Common myeloid progenitor, CD34-positive (primary cell): ENCODE measurements around the gene SART1.

Experiments
- CTCF ChIA-PET: fragments of 350-600 bp; sonication (Branson Sonifier 250); formaldehyde crosslinking; loops from one replicate; lab custom pipeline; 2021; ENCODE audit warnings: antibody characterized with exemption; lab: Charles Lee
- POLR2A ChIA-PET: fragments of 350-600 bp; sonication (Branson Sonifier 250); formaldehyde crosslinking; loops from one replicate; lab custom pipeline; 2021; ENCODE audit warnings: antibody characterized with exemption; lab: Charles Lee
- DNase-seq, 3 donors: peaks; one replicate each; pipeline versions ENCODE4 v3.0.0 to v3.0.0-alpha.2; 2013
- H3K27ac ChIP-seq, 2 experiments: 1 replicate in 1 of 2; 2 replicates in 1 of 2; pipeline ENCODE4 v1.7.0; 2013; ENCODE audit warnings: inconsistent platforms in 2 of 2, low read length in 2 of 2, mild to moderate bottlenecking in 2 of 2, low read depth in 1 of 2, moderate library complexity in 1 of 2; ENCODE audit not compliant: severe bottlenecking in 2 of 2, insufficient read depth in 1 of 2, poor library complexity in 1 of 2
- H3K27me3 ChIP-seq, 5 experiments: replicated peaks in 2 of 5; 1 replicate in 3 of 5; 2 replicates in 2 of 5; pipeline versions ENCODE4 v1.6.1 to v1.7.0; 2013; ENCODE audit warnings: low read length in 4 of 5, mild to moderate bottlenecking in 2 of 5, moderate library complexity in 2 of 5, inconsistent platforms in 1 of 5; ENCODE audit not compliant: insufficient read depth in 5 of 5, control insufficient read depth in 4 of 5
- H3K36me3 ChIP-seq, 4 experiments: 1 replicate in 2 of 4; 2 replicates in 2 of 4; pipeline versions ENCODE4 v1.6.1 to v1.7.0; 2013; ENCODE audit warnings: low read length in 3 of 4, control low read depth in 1 of 4, mild to moderate bottlenecking in 1 of 4; ENCODE audit not compliant: control insufficient read depth in 4 of 4, insufficient read depth in 4 of 4
- H3K4me1 ChIP-seq, 4 experiments: 1 replicate in 3 of 4; 2 replicates in 1 of 4; pipeline versions ENCODE4 v1.6.1 to v1.7.1; 2013; ENCODE audit warnings: low read length in 3 of 4, mild to moderate bottlenecking in 3 of 4, control low read depth in 1 of 4, inconsistent platforms in 1 of 4, moderate library complexity in 1 of 4; ENCODE audit not compliant: control insufficient read depth in 4 of 4, insufficient read depth in 4 of 4; ENCODE audit errors: control extremely low read depth in 1 of 4
- H3K4me3 ChIP-seq, 7 experiments: 1 replicate in 4 of 7; 2 replicates in 3 of 7; pipeline versions ENCODE4 v1.5.1 to v1.7.0; 2013; ENCODE audit warnings: mild to moderate bottlenecking in 7 of 7, low read length in 6 of 7, moderate library complexity in 6 of 7, inconsistent platforms in 2 of 7, low read depth in 2 of 7, control low read depth in 1 of 7; ENCODE audit not compliant: insufficient read depth in 4 of 7, control insufficient read depth in 1 of 7; ENCODE audit errors: extremely low read depth in 1 of 7
- H3K9me3 ChIP-seq, 5 experiments: 1 replicate in 4 of 5; 2 replicates in 1 of 5; pipeline versions ENCODE4 v1.6.1 to v1.7.1; 2013; ENCODE audit warnings: low read length in 4 of 5, mild to moderate bottlenecking in 2 of 5, inconsistent platforms in 1 of 5, low read depth in 1 of 5, moderate library complexity in 1 of 5; ENCODE audit not compliant: control insufficient read depth in 4 of 5, insufficient read depth in 2 of 5; ENCODE audit errors: control extremely low read depth in 1 of 5
- WGBS: methylation state at CpG from one replicate; pipeline ENCODE4 v1.1.5; 2013; ENCODE audit not compliant: insufficient coverage; 5-methylcytosine and 5-hydroxymethylcytosine counted together

The SART1 gene

DNA sequence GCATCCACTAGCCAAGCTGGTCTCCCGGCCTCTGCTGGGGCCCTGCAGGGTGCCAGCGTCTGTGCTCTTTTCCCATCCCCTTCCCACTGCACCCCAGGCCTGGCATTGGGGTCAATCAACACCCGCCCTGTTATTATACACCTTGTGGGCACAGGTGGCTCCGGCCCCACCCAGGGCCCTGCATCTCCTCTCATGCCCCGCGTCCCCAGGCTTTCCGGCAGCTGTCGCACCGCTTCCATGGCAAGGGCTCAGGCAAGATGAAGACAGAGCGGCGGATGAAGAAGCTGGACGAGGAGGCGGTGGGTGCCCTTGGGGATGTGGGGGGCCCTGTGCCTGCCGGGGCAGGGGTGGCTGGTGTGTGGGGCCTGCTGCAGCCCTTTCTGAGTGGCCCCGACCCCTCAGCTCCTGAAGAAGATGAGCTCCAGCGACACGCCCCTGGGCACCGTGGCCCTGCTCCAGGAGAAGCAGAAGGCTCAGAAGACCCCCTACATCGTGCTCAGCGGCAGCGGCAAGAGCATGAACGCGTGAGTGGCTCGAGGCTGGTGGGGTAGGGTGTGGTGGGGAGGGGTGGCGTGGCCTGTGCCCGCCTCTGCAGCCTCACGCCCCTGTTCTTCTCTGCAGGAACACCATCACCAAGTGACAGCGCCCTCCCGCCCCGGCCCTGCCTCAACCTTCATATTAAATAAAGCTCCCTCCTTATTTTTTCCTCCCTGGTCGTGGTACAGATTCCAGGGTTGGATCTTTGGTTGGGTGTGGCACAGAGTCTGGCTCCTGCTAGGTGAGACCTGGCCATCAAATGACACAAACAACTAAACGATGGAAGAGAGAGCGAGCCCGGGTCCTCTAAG, 17.1 kb downstream of the SART1 start:
- Histone ChIP-seq H3K4me3 (no peak overlapping the region), H3K27me3 (no peaks in the 10 kb centered on the region), H3K36me3 (peaks cover 6 to 48% (median 33%) of the 10 kb centered on the region in 4 experiments), H3K4me1 (no peaks in the 10 kb centered on the region), H3K9me3 (no peaks in the 10 kb centered on the region), H3K27ac (no peak overlapping the region)
- ChIA-PET POLR2A (no interaction called here), CTCF (interaction anchor here (1.9 kb wide), 1 partner anchor 87 kb away, joined by 7 read pairs; the partner anchor contains the start of gene CCDC85B)
- DNase-seq, result no peak
- 97% methylated on average over 17 of the region's 34 CpGs for WGBS

DNA sequence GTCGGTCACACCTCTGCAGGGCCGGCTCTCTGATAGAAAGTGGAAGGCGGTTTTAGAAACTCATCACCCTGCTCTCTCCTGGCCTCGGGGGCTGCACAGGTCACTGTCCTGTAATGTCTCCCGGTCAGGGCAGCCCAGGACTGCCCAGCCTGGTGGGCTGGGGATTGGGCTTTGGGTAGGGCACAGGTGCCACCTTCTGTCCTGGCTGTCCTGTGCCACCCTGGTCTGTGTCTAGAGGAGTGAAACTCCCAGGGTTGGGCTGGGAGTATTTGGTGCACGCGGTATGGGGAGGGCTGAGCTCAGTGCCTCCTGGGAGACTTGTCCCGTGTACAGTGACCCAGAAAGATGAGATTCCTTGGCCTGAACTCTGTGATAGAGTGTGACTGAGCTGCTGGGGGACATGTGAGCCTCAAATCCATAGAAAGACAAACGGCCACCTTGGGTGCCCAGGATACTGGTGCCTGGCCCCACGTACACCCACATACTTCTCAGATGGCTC, 17.8 kb downstream of the SART1 start:
- CTCF ChIA-PET, result interaction anchor here (1.1 to 1.9 kb wide), 2 partner anchors 88 to 95 kb away, joined by 5 to 7 read pairs; partner anchors contain the start of gene CCDC85B
- Histone ChIP-seq H3K9me3 (no peaks in the 10 kb centered on the region), H3K36me3 (peaks cover 6 to 46% (median 31%) of the 10 kb centered on the region in 4 experiments), H3K4me1 (no peaks in the 10 kb centered on the region), H3K27me3 (no peaks in the 10 kb centered on the region), H3K27ac (no peak overlapping the region), H3K4me3 (no peak overlapping the region)
- POLR2A ChIA-PET, result no interaction called here
- 91% methylated on average over 7 of the region's 10 CpGs for WGBS
- DNase-seq, result no peak

DNA sequence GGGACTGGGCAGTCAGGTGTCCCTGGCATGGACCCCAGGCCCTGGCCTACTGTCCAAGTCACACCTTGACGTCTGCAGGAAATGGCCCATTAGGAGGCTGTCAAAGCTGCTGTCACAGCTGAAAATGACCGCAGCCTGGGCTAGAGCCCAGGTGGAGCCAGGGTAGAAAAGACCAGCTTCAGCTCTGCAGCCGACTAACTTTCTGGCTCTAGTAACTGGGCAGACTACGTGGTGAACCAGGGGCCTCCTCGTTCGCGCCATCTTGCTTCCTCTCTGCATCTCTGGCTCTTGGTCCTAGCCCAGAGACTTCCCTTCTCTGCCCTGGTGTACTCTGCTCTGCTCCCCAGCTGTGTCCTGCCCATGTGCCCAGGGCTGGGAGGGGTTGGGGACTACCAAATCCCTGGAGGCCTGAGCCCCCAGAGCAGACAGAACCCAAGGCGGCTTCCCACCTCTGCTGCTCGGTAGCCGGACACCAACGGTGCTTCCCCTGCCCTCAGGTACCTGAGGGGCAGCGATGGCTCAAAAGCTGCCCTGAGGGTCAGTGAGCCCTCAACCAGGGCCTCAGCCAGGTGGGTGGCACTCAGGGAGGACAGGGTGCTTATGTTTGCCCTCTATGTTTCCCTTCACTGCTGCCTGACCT, 19.7 kb downstream of the SART1 start:
- no peaks in the 10 kb centered on the region for H3K27me3 ChIP-seq
- ChIA-PET CTCF (interaction anchor here (1.0 kb wide), 1 partner anchor 9 kb away, joined by 3 read pairs; no protein-coding TSS in a partner anchor), POLR2A (interaction anchor here (1.0 kb wide), 1 partner anchor 9 kb away, joined by 4 read pairs; no protein-coding TSS in a partner anchor)
- H3K9me3 ChIP-seq, result no peaks in the 10 kb centered on the region
- no peak for DNase-seq
- H3K36me3 ChIP-seq, result peaks cover 2 to 39% (median 24%) of the 10 kb centered on the region in 4 experiments
- 88% methylated on average over 9 of the region's 12 CpGs for WGBS
- no peak overlapping the region for H3K4me3 ChIP-seq
- no peak overlapping the region for H3K27ac ChIP-seq
- no peaks in the 10 kb centered on the region for H3K4me1 ChIP-seq

DNA sequence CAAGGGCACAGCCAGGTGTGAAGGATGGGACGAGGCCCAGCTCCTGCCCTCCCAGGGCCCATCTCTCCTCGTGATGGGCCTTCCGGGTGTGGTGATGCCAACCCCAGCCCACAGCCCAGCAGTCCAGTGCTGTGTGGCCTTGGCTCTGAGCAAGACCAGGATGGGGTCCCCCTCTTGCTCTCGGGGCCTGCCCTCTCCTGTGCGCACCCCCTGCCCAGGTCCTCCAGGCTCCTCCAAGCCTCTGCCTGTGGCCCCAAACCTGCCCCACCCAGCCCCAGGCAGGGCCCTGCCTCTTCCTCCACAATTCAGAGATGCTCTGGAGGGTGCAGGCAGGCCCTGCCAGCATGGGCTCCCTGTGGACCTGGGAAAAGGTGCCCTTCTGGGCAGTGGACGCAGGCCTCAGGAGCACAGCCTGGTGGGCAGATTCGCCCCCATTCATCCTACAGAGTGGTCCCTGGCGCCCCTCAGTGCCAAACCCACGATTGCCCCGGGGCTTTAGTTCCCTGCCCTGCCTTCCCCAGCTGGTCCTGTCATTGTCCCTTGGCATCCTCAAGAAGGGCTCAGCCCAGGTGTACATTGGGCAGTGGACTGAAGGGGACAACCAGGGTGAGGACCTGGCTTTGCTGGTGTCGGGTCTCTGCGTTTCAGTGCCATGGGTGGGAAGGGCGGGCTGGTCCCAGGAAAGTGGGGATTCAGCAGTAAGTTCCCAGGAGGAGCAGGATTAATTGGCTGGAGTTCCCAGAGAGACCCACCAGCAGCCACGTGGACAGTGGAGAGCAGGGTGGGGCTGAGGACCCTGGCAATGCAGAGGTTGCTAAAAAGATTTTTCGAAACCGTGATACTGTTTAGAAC, 20.7 kb downstream of the SART1 start:
- Histone ChIP-seq H3K27me3 (no peaks in the 10 kb centered on the region), H3K36me3 (peaks cover 0 to 29% (median 16%) of the 10 kb centered on the region in 4 experiments), H3K4me1 (no peaks in the 10 kb centered on the region), H3K27ac (no peak overlapping the region), H3K9me3 (no peaks in the 10 kb centered on the region), H3K4me3 (no peak overlapping the region)
- no peak for DNase-seq
- POLR2A ChIA-PET, result interaction anchor here (0.6 kb wide), 2 partner anchors 54 to 86 kb away, joined by 3 to 4 read pairs; no protein-coding TSS in a partner anchor
- CTCF ChIA-PET, result interaction anchor here (0.6 to 6.8 kb wide), 3 partner anchors 41 to 95 kb away, joined by 3 to 86 read pairs (median 4); partner anchors contain the start of genes CCDC85B, FIBP and FOSL1
- 84% methylated on average over 14 of the region's 16 CpGs for WGBS

DNA sequence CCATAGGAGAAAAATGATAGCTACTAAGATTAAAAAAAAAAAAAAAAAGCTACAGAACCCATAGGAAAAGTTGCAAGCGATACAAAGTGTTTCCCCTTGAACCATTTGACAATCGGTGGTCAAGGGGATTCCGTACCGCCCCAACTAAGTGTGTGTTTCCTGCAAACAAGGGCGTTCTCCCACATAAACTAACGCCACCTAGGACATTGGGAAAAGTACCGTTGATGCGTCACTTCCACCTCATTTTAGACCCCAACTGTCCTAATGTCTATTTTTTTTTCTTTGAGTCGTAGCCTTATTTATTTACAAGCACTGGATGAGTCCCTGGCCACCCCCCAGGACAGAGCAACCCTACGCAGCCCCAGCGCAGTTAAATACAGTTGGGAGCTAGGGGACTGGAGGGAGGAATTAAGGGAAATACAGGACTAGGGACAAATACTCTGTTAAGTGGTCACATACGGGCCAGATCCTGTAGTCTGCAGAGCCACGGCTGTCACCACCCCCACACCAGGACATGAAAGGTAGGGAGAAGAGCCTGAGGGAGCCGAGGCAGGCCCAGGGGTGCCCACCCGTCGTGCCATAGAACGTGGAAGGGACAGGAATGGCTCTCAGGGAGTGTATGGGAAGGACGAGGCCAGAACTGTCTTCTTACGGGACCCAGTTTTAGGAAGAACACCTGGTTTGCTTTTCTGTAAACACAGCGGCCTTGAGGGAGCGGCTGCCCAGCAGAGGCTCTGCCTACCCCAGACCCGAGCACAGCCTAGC, 21.5 kb downstream of the SART1 start:
- CTCF ChIA-PET, result interaction anchor here (0.6 to 6.8 kb wide), 6 partner anchors 11 to 203 kb away, joined by 3 to 86 read pairs (median 4); partner anchors contain the start of genes CCDC85B, FIBP and FOSL1

DNA sequence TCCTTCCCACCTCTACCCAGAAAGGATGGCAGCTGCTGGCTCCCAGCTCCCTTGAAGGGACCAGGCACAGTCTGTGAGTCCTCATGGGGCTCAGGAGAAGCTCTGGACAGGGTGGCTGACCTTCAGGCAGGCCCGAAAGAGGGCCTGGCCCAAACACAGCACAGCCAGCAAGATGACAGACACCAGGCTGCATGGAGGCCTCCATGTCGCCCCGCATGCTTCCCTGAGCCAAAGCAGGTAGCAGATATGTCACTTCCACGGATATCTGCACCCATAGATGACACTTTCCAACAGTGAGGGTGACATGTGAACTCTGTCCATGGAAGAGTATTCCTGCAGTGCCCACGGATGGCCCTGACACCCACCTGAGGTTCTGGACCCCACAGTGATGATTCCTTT, 22.1 kb downstream of the SART1 start:
- ChIA-PET POLR2A (no interaction called here), CTCF (interaction anchor here (0.6 to 6.8 kb wide), 6 partner anchors 11 to 203 kb away, joined by 3 to 86 read pairs (median 4); partner anchors contain the start of genes CCDC85B, FIBP and FOSL1)
- H3K4me3 ChIP-seq, result no peak overlapping the region
- peaks cover 0 to 15% (median 8%) of the 10 kb centered on the region in 4 experiments for H3K36me3 ChIP-seq
- H3K27ac ChIP-seq, result no peak overlapping the region
- no peaks in the 10 kb centered on the region for H3K9me3 ChIP-seq
- 88% methylated on average over 5 of the region's 5 CpGs for WGBS
- DNase-seq, result no peak
- H3K4me1 ChIP-seq, result no peaks in the 10 kb centered on the region
- no peaks in the 10 kb centered on the region for H3K27me3 ChIP-seq

More for the DNA sequence above, 21.5 kb downstream of the SART1 start:
- Histone ChIP-seq H3K4me3 (no peak overlapping the region), H3K36me3 (peaks cover 0 to 21% (median 10%) of the 10 kb centered on the region in 4 experiments), H3K4me1 (no peaks in the 10 kb centered on the region), H3K27me3 (no peaks in the 10 kb centered on the region), H3K27ac (no peak overlapping the region), H3K9me3 (no peaks in the 10 kb centered on the region)
- 97% methylated on average over 17 of the region's 22 CpGs for WGBS
- POLR2A ChIA-PET, result interaction anchor here (0.6 kb wide), 2 partner anchors 55 to 87 kb away, joined by 3 to 4 read pairs; no protein-coding TSS in a partner anchor
- no peak for DNase-seq
